ENCODE measurements around the gene CPO.

- TF ChIP-seq EZH2 (IDR thresholded peaks at IDR 0.05) = no peak
- no peak for TF ChIP-seq POLR2AphosphoS5 (IDR thresholded peaks at IDR 0.05; ENCODE audit: borderline replicate concordance, low read depth, low read length)
Measured at GRCh38 chr2:206937555-206937954, 1.8 kb upstream of the CPO start.

All from SK-N-MC (cell line).